ENCODE results near the gene TREML2.

TREML2 gene

GRCh38 chr6:41157323-41157722, 43.6 kb downstream of the TREML2 start:
- no peak for TF ChIP-seq CTCF (IDR thresholded peaks at IDR 0.05; ENCODE audit: control extremely low read depth, extremely low read depth, low read depth, missing control alignments)
- CTCF ChIA-PET: no interaction called here
- no peak for DNase-seq (ENCODE audit: extremely low spot score)
- POLR2A ChIA-PET: no interaction called here

DNA sequence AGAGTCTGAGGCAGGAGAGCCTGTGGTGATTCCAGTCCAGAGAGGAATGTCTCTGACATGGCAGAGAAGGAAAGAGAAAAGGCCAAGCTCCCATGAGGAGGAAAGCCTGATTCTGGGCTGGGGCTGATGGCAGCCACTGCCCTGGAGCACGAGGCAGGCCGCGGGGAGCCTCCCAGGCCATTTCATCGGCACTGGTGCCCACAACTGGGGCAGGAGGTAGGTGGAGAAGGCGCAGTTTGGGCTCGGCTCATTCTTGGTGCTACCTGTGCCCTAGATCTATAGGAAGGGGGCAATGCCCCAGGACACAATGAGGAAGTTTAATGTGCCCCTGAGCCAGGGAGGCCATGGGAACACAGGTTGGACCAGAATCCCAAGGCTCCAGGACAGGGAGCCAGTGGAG, 44.2 kb downstream of the TREML2 start:
- ChIA-PET CTCF (no interaction called here), POLR2A (no interaction called here)
- no peak for TF ChIP-seq CTCF (IDR thresholded peaks at IDR 0.05; ENCODE audit: control extremely low read depth, extremely low read depth, low read depth, missing control alignments)
- no peak for DNase-seq (ENCODE audit: extremely low spot score)

- ChIA-PET CTCF (no interaction called here), POLR2A (no interaction called here)
- no peak for DNase-seq (ENCODE audit: extremely low spot score)
- TF ChIP-seq CTCF (IDR thresholded peaks at IDR 0.05; ENCODE audit: control extremely low read depth, extremely low read depth, low read depth, missing control alignments): no peak
Measured at GRCh38 chr6:41156001-41156400, 44.9 kb downstream of the TREML2 start.

DNA sequence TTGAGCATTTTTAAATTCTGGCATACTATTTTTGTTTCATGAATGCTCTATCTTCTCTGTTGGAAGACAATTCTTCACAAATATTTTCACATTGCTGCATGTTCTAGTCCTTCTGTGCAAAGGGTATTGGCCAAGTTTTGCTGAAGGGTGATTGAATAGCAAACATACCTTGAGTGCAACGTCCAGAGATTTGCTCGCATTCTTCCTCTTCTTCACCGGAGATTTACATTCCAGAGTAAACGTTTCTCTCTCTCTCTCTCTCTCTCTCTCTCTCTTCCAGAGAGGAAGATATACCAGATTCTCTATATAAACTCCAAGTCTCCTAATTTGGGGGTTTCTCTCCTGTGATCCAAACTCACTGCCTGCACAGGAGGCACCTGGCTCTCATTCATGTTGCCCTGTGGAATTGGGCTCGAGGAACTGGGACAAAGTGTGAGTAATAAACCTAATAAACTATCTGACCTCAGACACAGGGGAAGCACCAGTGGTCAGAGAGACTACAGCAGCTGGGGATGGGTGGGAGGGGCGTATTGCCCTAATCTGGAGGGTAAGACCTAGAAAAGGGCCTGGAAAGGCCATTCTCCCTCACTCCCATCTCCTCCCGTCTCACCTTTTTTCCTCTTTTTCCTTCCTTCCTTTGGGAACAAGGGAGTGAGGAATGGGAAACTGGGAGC, 45.7 kb downstream of the TREML2 start:
- ChIA-PET CTCF (no interaction called here), POLR2A (no interaction called here)
- no peak for TF ChIP-seq CTCF (IDR thresholded peaks at IDR 0.05; ENCODE audit: control extremely low read depth, extremely low read depth, low read depth, missing control alignments)
- DNase-seq (ENCODE audit: extremely low spot score): no peak

GRCh38 chr6:41153992-41154625, 46.8 kb downstream of the TREML2 start, which contains the start of gene TREML1:
Gene TREML1, minus strand, starts transcription at chr6:41154347. Its CDS starts 59 bp downstream, at chr6:41154288.
- no peak for DNase-seq (ENCODE audit: extremely low spot score)
- CTCF ChIA-PET: interaction anchor here (1.0 kb wide), 1 partner anchor 214 kb away, joined by 4 read pairs; no protein-coding TSS in a partner anchor
- POLR2A ChIA-PET: no interaction called here
- TF ChIP-seq CTCF (IDR thresholded peaks at IDR 0.05; ENCODE audit: control extremely low read depth, extremely low read depth, low read depth, missing control alignments): no peak

DNA sequence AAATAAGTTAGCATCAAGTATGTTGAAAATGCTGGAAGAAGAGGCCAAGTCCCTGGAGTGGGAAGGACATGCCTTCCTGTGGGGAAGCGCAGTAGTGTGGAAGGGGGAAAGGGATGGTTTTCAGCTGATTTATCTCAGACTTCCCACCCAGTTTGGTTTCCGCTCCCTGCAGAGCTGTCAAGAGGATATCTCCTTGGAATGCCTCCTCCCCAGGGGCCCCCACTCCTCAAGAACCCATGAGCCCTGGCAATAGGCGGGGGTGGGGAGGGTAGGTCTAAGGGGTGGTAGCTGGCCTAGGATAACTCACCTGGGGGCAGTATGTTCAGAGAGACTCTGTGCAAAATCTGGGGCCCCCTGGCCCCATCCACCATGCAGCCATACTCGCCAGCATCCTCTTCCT, 47.5 kb downstream of the TREML2 start:
- CTCF ChIA-PET: interaction anchor here (1.0 kb wide), 1 partner anchor 215 kb away, joined by 4 read pairs; no protein-coding TSS in a partner anchor
- TF ChIP-seq CTCF (IDR thresholded peaks at IDR 0.05; ENCODE audit: control extremely low read depth, extremely low read depth, low read depth, missing control alignments): no peak
- no peak for DNase-seq (ENCODE audit: extremely low spot score)
- POLR2A ChIA-PET: no interaction called here

All from GM10248 (cell line).